ENCODE measurements around the gene GPA33. TPM values are rescaled to one million over a fixed set of nuclear protein-coding genes. Genes with fewer than 3 reads are reported as not detected.

The GPA33 gene
- total RNA-seq, 4 donors from 2014 or later, result 87.4 to 568 (median 509) TPM

GRCh38 chr1:167136806-167137205, 46.6 kb upstream of the GPA33 start:
- in situ Hi-C loops (cut with MboI; ENCODE audit: low pct_ligation_motif_present in 1 of 4, low pct_unique_long_range_greater_than_20kb in 1 of 4, low sequenced_read_pairs in 3 of 4), result no loop called here
- Histone ChIP-seq H3K27ac (no peak overlapping the region), H3K4me3 (no peak overlapping the region), H3K27me3 (no peaks in the 10 kb centered on the region), H3K9me3 (no peaks in the 10 kb centered on the region), H3K4me1 (peaks cover 0 to 20% (median 5%) of the 10 kb centered on the region in 4 donors), H3K36me3 (no peaks in the 10 kb centered on the region)
- intact Hi-C loops (cut with DNase I; ENCODE audit: low total_unique reads), result no loop called here
- no peak for DNase-seq
- WGBS, 2 donors (ENCODE audit: low coverage in 1 of 2), result 90% methylated on average over 2 of the region's 2 CpGs; no CpG with 5 or more reads in 1 of the 2 donors
- TF ChIP-seq EP300 (IDR thresholded peaks at IDR 0.05; ENCODE audit: low read depth) (no peak), POLR2A (IDR thresholded peaks at IDR 0.05) (no peak), CTCF (IDR thresholded peaks at IDR 0.05) (no peak), POLR2AphosphoS5 (IDR thresholded peaks at IDR 0.05) (no peak)

GRCh38 chr1:167136191-167136614, 46.0 kb upstream of the GPA33 start:
- no peak for TF ChIP-seq POLR2A (IDR thresholded peaks at IDR 0.05)
- Histone ChIP-seq H3K4me1 (peaks cover 0 to 20% (median 5%) of the 10 kb centered on the region in 4 donors), H3K9me3 (no peaks in the 10 kb centered on the region), H3K36me3 (no peaks in the 10 kb centered on the region), H3K27me3 (no peaks in the 10 kb centered on the region), H3K27ac (peak overlapping the region in 1 of 4 donors; percentile 45), H3K4me3 (no peak overlapping the region)
- in situ Hi-C loops (cut with MboI; ENCODE audit: low pct_ligation_motif_present in 1 of 4, low pct_unique_long_range_greater_than_20kb in 1 of 4, low sequenced_read_pairs in 3 of 4) (no loop called here), intact Hi-C loops (cut with DNase I; ENCODE audit: low total_unique reads) (no loop called here)
- 50% methylated on average over 2 of the region's 2 CpGs; no CpG with 5 or more reads in 1 of the 2 donors for WGBS, 2 donors (ENCODE audit: low coverage in 1 of 2)
- peak; percentile 39 for DNase-seq

- Histone ChIP-seq H3K27ac (peak overlapping the region in 1 of 4 donors; percentile 45), H3K27me3 (no peaks in the 10 kb centered on the region), H3K4me3 (no peak overlapping the region), H3K9me3 (no peaks in the 10 kb centered on the region), H3K4me1 (peaks cover 0 to 23% (median 5%) of the 10 kb centered on the region in 4 donors), H3K36me3 (no peaks in the 10 kb centered on the region)
- DNase-seq, result no peak
- WGBS, 2 donors (ENCODE audit: low coverage in 1 of 2), result 75 to 87% methylated on average over 3 to 4 of the region's 4 CpGs
- in situ Hi-C loops (cut with MboI; ENCODE audit: low pct_ligation_motif_present in 1 of 4, low pct_unique_long_range_greater_than_20kb in 1 of 4, low sequenced_read_pairs in 3 of 4) (no loop called here), intact Hi-C loops (cut with DNase I; ENCODE audit: low total_unique reads) (no loop called here)
- no peak for TF ChIP-seq POLR2A (IDR thresholded peaks at IDR 0.05)
- no peak for TF ChIP-seq POLR2AphosphoS5 (IDR thresholded peaks at IDR 0.05)
- no peak for TF ChIP-seq CTCF (IDR thresholded peaks at IDR 0.05)
- TF ChIP-seq EP300 (IDR thresholded peaks at IDR 0.05; ENCODE audit: low read depth), result no peak
Observed at GRCh38 chr1:167135281-167135840, 45.2 kb upstream of the GPA33 start.

GRCh38 chr1:167132301-167133010, 42.3 kb upstream of the GPA33 start:
- Histone ChIP-seq H3K4me1 (peaks cover 0 to 23% (median 5%) of the 10 kb centered on the region in 4 donors), H3K36me3 (no peaks in the 10 kb centered on the region), H3K27me3 (no peaks in the 10 kb centered on the region), H3K4me3 (no peak overlapping the region), H3K9me3 (no peaks in the 10 kb centered on the region), H3K27ac (no peak overlapping the region)
- intact Hi-C loops (cut with DNase I; ENCODE audit: low total_unique reads), result no loop called here
- in situ Hi-C loops (cut with MboI; ENCODE audit: low pct_ligation_motif_present in 1 of 4, low pct_unique_long_range_greater_than_20kb in 1 of 4, low sequenced_read_pairs in 3 of 4), result no loop called here
- WGBS, 2 donors (ENCODE audit: low coverage in 1 of 2), result 64 to 74% methylated on average over 6 to 8 of the region's 8 CpGs
- DNase-seq, result no peak
- no peak for TF ChIP-seq POLR2A (IDR thresholded peaks at IDR 0.05)
- no peak for TF ChIP-seq CTCF (IDR thresholded peaks at IDR 0.05)
- no peak for TF ChIP-seq POLR2AphosphoS5 (IDR thresholded peaks at IDR 0.05)
- TF ChIP-seq EP300 (IDR thresholded peaks at IDR 0.05; ENCODE audit: low read depth), result no peak

All from transverse colon (tissue), 4 donors.